Sigmoid colon (tissue), 7 donors: ENCODE measurements around the gene B3GNT3. TPM values are rescaled to one million over a fixed set of nuclear protein-coding genes. Genes with fewer than 3 reads are reported as not detected.

Source experiments
- DNase-seq: peaks from one replicate; pipeline ENCODE4 v3.0.0-alpha.2; 2019
- H3K27ac ChIP-seq, 4 donors: fragments of 200-600 bp; sonication (generic); one replicate each; pipeline ENCODE4 v1.5.1; 2016 to 2019; ENCODE audit warnings: mild to moderate bottlenecking in 1 of 4
- H3K27me3 ChIP-seq, 3 donors: fragments of 200-600 bp; sonication (generic); one replicate each; pipeline ENCODE4 v1.5.1; 2019; ENCODE audit warnings: mild to moderate bottlenecking in 1 of 3
- H3K36me3 ChIP-seq, 4 donors: fragments of 200-600 bp; sonication (generic); one replicate each; pipeline ENCODE4 v1.5.1; 2016 to 2019
- H3K4me1 ChIP-seq, 4 donors: fragments of 200-600 bp; sonication (generic); one replicate each; pipeline ENCODE4 v1.5.1; 2017 to 2019
- H3K4me3 ChIP-seq, 4 donors: fragments of 200-600 bp; sonication (generic); one replicate each; pipeline ENCODE4 v1.5.1; 2017 to 2019; ENCODE audit warnings: mild to moderate bottlenecking in 2 of 4, moderate library complexity in 1 of 4
- H3K9me3 ChIP-seq, 4 donors: fragments of 200-600 bp in 3 of 4; sonication (generic) in 3 of 4; one replicate each; pipeline versions ENCODE4 v1.5.1 to v1.6.1; 2013 to 2019
- CTCF ChIP-seq, 4 experiments: fragments of 450-650 bp in 3 of 4; fragments of 200-600 bp in 1 of 4; IDR thresholded peaks; one replicate each; pipeline ENCODE4 v1.5.1; 2016 to 2019; ENCODE audit warnings: antibody characterized with exemption in 4 of 4, mild to moderate bottlenecking in 3 of 4, moderate library complexity in 2 of 4
- EP300 ChIP-seq, 4 donors: sonication (generic); formaldehyde crosslinking; IDR thresholded peaks; one replicate each; pipeline ENCODE4 v1.6.1; 2017; ENCODE audit warnings: antibody characterized with exemption in 4 of 4
- POLR2A ChIP-seq, 2 donors: fragments of 450-650 bp; IDR thresholded peaks; one replicate each; pipeline ENCODE4 v1.6.1; 2016; ENCODE audit warnings: antibody characterized with exemption in 2 of 2, mild to moderate bottlenecking in 2 of 2, moderate library complexity in 2 of 2
- POLR2AphosphoS5 ChIP-seq, 4 donors: sonication (generic); formaldehyde crosslinking; IDR thresholded peaks; one replicate each; pipeline ENCODE4 v1.6.1; 2017; ENCODE audit warnings: antibody characterized with exemption in 4 of 4
- WGBS, 2 donors: extraction: QIAGEN DNeasy Blood & Tissue Kit; methylation state at CpG; one replicate each; pipeline ENCODE4 v1.1.7; 2013; 5-methylcytosine and 5-hydroxymethylcytosine counted together
- intact Hi-C: fragments of 100-400 bp; cut with DNase I; formaldehyde crosslinking; loops from one replicate; pipeline ENCODE4 v1.15.1; 2023
- polyA plus RNA-seq, 3 donors: library from polyadenylated mRNA; stranded (reverse); fragments of 200-250 nt; gene quantifications; one replicate each; pipeline ENCODE4 v1.2.3, GENCODE V29; 2013
- total RNA-seq, 4 donors: library from RNA; depleted of rRNA; stranded (reverse); fragments of >200 nt; gene quantifications; one replicate each; pipeline ENCODE4 v1.1.0, GENCODE V29; 2016
- donor health status: healthy with polysubstance abuse.
- donor health status: Bipolar disorder and iron deficiency.
- donor health status: healthy.

Gene B3GNT3
- total and polyA plus RNA-seq, 7 donors: 0.55 to 72.3 (median 27.9) TPM; not detected in 3

GRCh38 chr19:17841810-17842662 is 47.1 kb downstream of the B3GNT3 start:
- intact Hi-C loops: no loop called here
- H3K4me3 ChIP-seq: peak overlapping the region in 3 of 4 donors; percentile 8 to 33 (median 27)
- H3K27me3 ChIP-seq: peaks cover 5 to 68% (median 56%) of the 10 kb centered on the region in 3 donors
- peak overlapping the region in 1 of 4 donors; percentile 46 for H3K27ac ChIP-seq
- peak; percentile 94 for DNase-seq
- 15 to 54% methylated on average over 56 of the region's 56 CpGs for WGBS, 2 donors
- TF ChIP-seq EP300 (IDR thresholded peaks at IDR 0.05) (no peak), POLR2AphosphoS5 (IDR thresholded peaks at IDR 0.05) (peak in 1 of 4 donors; percentile 15)
- no peaks in the 10 kb centered on the region for H3K9me3 ChIP-seq
- peaks cover 0 to 18% (median 12%) of the 10 kb centered on the region in 4 donors for H3K4me1 ChIP-seq
- no peaks in the 10 kb centered on the region for H3K36me3 ChIP-seq

- Histone ChIP-seq H3K9me3 (no peaks in the 10 kb centered on the region), H3K27ac (peak overlapping the region in 1 of 4 donors; percentile 46), H3K4me3 (peak overlapping the region in 3 of 4 donors; percentile 8 to 33 (median 27)), H3K27me3 (peaks cover 5 to 75% (median 58%) of the 10 kb centered on the region in 3 donors), H3K4me1 (peaks cover 0 to 18% (median 12%) of the 10 kb centered on the region in 4 donors), H3K36me3 (no peaks in the 10 kb centered on the region)
- no peak for TF ChIP-seq CTCF (IDR thresholded peaks at IDR 0.05)
- intact Hi-C loops: no loop called here
- DNase-seq: no peak
- 58 to 84% methylated on average over 20 of the region's 20 CpGs for WGBS, 2 donors
Observed at GRCh38 chr19:17842663-17843291, 47.8 kb downstream of the B3GNT3 start.

- Histone ChIP-seq H3K4me1 (peaks cover 0 to 18% (median 12%) of the 10 kb centered on the region in 4 donors), H3K27ac (no peak overlapping the region), H3K4me3 (no peak overlapping the region), H3K36me3 (no peaks in the 10 kb centered on the region), H3K9me3 (no peaks in the 10 kb centered on the region), H3K27me3 (peaks cover 5 to 75% (median 63%) of the 10 kb centered on the region in 3 donors)
- no peak for DNase-seq
- intact Hi-C loops: no loop called here
- WGBS, 2 donors: 78 to 91% methylated on average over 9 of the region's 9 CpGs
- TF ChIP-seq POLR2A (IDR thresholded peaks at IDR 0.05): no peak
Observed at GRCh38 chr19:17843292-17843827, 48.4 kb downstream of the B3GNT3 start.

- no peak for TF ChIP-seq CTCF (IDR thresholded peaks at IDR 0.05)
- no peak for TF ChIP-seq EP300 (IDR thresholded peaks at IDR 0.05)
- no peak for TF ChIP-seq POLR2AphosphoS5 (IDR thresholded peaks at IDR 0.05)
- no peak for TF ChIP-seq POLR2A (IDR thresholded peaks at IDR 0.05)
- intact Hi-C loops: no loop called here
- DNase-seq: no peak
- H3K4me1 ChIP-seq: peaks cover 0 to 18% (median 12%) of the 10 kb centered on the region in 4 donors
- peaks cover 5 to 75% (median 63%) of the 10 kb centered on the region in 3 donors for H3K27me3 ChIP-seq
- no peak overlapping the region for H3K4me3 ChIP-seq
- H3K27ac ChIP-seq: no peak overlapping the region
- H3K9me3 ChIP-seq: no peaks in the 10 kb centered on the region
- no peaks in the 10 kb centered on the region for H3K36me3 ChIP-seq
- 85 to 86% methylated on average over 14 of the region's 14 CpGs for WGBS, 2 donors
Observed at GRCh38 chr19:17843908-17844490, 49.1 kb downstream of the B3GNT3 start.

- Histone ChIP-seq H3K27me3 (peaks cover 2 to 60% (median 52%) of the 10 kb centered on the region in 3 donors), H3K36me3 (no peaks in the 10 kb centered on the region), H3K27ac (no peak overlapping the region), H3K9me3 (no peaks in the 10 kb centered on the region), H3K4me3 (no peak overlapping the region), H3K4me1 (peaks cover 0 to 18% (median 11%) of the 10 kb centered on the region in 4 donors)
- intact Hi-C loops: no loop called here
- TF ChIP-seq CTCF (IDR thresholded peaks at IDR 0.05): no peak
- no peak for TF ChIP-seq EP300 (IDR thresholded peaks at IDR 0.05)
- TF ChIP-seq POLR2AphosphoS5 (IDR thresholded peaks at IDR 0.05): no peak
- TF ChIP-seq POLR2A (IDR thresholded peaks at IDR 0.05): no peak
- WGBS, 2 donors: 56 to 73% methylated on average over 8 of the region's 8 CpGs
- no peak for DNase-seq
Observed at GRCh38 chr19:17846146-17846545, 51.2 kb downstream of the B3GNT3 start.
